CD4-positive, alpha-beta T cell treated with Interleukin-17A for 1 hour (primary cell): ENCODE data around the gene YTHDC1.

Source experiments
- DNase-seq: peaks from one replicate; pipeline ENCODE4 v3.0.0-alpha.2; 2020

YTHDC1 gene

DNA sequence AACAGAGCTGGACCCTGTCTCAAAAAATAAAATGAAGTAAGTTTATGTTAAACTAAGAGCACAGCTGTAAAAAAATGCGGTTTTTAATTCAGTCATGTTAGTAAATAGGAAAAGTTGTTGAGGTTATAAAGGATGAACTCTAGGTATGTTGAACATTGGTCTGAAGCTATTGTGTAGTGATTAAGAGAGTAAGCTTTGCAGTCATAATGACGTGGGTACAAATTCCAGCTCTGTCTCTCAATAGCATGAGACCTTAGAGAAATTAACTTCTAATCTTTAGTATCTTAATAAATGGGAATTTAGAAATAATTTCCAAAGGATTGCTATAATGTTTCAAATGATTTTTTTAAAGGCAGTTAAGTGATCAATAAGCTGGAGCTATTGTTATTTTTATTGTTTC, 2.9 kb upstream of the YTHDC1 start:
- no peak for DNase-seq

DNA sequence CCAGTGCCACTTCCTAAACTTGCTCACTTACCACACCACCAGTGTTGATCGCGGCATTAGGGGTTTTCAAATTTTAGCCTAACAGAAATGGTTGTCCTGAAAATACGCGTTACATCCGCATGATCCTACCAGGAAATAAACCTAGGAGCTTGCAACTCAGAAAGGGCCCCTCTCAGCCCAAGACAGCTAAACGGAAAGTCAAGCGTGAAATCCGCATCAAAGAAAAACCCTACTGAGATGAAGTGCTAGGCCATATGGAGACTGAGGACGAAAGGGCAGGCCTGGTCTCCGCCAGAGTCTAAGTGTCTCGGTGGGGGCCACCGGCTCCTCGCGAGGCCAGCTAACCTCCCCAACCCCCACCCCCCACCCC, 626 bp downstream of the YTHDC1 start:
- DNase-seq, result peak; percentile 52

DNA sequence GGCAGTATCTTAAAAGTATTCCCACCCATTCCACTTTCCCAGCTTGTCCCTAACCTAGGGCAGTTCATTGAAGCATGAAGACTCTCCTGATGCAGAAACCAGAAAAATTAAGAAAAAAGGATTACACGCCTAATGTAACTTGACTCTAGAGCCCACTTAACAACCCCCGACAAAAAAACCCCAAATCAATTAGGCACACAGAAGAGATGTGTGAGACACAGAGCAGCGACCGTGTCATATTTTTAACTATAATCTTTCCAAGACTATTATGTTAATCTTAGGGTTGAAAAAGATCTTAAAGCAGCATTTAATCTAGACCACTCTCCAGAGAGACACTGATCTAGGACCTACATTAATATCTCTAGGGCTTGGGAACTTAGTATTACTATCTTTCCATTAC, 1.3 kb downstream of the YTHDC1 start:
- DNase-seq, result peak; percentile 19

GRCh38 chr4:68347845-68348244, 2.0 kb downstream of the YTHDC1 start:
- no peak for DNase-seq

DNA sequence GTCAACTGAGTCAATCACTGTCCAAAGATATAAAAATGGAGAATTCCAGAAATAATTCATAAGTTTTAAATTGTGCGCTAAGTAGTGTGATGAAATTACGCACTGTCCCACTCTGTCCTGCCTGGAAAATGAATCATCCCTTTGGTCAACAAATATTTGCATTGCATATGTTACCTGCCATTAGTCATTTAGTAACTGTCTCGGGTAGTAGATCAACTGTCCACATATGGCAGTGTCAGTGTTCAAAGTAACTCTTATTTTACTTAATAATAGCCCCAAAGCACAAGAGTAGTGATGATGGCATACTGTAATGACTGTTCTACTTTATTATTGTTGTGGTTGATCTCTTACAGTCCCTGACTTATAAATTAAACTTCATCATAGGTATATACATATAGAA, 3.4 kb downstream of the YTHDC1 start:
- DNase-seq, result no peak

DNA sequence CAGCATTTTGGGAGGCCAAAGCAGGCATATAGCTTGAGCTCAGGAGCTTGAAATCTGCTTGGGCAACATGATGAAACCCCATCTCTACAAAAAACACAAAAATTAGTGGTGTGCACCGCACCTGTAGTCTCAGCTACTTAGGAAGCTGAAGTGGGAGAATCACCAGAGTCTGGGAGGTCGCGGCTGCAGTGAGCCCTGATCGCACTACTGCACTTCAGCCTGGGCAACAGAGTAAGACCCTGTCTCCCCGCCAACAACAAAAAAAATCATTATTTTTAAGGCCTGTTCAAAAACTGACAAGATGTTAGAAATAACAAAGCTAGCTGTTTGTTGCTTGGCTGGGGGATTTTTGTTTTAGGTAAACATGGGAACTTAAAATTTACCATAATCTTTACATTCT, 5.1 kb downstream of the YTHDC1 start:
- DNase-seq, result no peak

DNA sequence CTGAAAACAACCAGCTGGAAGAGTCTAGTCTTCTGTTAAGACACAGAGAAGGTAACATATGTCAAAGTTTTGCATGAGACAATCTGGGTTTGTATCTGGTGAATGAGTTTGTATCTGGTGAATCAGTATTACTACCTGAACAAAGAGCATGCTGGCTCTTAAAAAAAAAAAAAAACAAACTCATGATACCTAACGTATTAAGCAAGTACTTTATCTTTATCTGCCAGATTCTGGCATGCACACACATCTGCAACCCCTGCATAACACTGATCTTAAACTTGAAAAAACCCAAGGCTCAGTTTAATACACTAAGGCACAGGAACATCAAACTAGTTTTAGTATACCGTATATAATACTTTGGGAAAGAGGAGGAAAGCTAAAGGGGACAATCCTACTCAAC, 5.8 kb downstream of the YTHDC1 start:
- no peak for DNase-seq

- no peak for DNase-seq
Measured at GRCh38 chr4:68342134-68342533, 7.8 kb downstream of the YTHDC1 start.

DNA sequence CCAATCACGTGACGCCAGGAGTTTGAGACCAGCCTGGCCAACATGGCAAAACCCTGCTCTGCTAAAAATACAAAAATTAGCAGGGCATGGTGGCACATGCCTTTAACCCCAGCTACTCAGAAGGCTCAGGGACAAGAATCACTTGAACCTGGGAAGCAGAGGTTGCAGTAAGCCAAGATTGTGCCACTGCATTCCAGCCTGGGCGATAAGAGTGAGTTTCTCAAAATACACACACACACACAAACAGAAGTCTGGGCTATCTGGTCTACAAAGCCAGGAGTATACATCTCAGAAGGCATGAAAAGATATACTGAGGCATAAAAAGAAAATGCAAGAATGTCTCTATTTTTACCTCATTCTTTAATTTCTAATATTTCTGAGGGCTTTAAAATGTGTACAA, 11.3 kb downstream of the YTHDC1 start:
- no peak for DNase-seq

DNA sequence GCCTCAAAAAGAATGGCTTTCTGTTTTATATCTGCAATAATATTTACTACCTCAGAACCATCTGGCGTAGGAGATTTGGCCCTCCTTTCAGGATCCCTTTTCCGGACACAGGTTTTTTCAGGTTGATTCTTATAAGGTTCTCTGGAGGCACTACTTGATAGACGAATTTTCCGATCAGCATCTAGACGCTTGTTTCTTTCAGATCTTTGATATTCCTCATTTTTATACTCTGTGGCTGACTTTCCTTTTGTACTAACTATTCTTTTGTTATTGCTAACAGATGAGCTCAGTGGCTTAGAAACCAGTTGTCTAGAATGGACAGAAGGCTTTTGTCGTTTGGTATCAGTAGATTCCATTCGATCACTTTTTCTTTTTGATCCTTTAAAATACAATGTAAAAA, 12.4 kb downstream of the YTHDC1 start:
- DNase-seq, result no peak

DNA sequence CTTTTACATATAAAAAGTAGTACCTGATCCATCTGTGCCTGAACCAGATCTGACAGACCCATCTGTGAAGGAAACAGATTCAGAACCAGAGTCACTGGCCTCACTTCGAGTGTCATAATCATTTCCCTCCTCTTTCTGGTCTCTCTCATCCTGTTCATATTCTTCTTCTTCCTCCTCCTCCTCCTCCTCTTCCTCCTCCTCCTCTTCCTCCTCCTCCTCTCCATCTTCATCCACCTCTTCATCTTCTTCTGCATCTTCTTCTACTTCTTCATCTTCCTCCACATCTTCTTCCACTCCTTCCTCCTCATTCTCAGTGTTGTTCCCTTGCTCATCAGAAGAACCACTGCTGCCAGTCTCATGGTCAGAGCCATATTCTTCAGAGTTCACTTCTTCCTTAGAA, 12.9 kb downstream of the YTHDC1 start:
- no peak for DNase-seq

GRCh38 chr4:68336530-68336929, 13.4 kb downstream of the YTHDC1 start:
- no peak for DNase-seq

DNA sequence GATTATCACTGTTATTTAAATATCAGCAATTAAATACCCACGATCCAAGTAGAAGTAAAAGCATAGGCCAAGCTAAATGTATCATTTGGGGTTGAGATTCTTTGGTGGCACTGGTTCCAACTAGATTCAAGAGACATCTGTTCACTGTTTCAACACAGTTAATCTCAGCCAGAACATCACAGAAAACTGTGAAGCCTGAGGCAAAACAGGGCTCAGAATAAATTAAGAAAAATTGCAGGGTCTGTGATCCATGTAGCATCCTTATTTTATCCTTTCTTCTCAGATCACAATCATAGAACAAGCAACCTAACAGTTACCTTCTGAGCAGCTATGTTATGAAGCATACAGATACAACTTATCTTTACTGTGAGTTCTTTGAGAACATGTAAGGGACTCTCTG, 23.7 kb downstream of the YTHDC1 start:
- no peak for DNase-seq

DNA sequence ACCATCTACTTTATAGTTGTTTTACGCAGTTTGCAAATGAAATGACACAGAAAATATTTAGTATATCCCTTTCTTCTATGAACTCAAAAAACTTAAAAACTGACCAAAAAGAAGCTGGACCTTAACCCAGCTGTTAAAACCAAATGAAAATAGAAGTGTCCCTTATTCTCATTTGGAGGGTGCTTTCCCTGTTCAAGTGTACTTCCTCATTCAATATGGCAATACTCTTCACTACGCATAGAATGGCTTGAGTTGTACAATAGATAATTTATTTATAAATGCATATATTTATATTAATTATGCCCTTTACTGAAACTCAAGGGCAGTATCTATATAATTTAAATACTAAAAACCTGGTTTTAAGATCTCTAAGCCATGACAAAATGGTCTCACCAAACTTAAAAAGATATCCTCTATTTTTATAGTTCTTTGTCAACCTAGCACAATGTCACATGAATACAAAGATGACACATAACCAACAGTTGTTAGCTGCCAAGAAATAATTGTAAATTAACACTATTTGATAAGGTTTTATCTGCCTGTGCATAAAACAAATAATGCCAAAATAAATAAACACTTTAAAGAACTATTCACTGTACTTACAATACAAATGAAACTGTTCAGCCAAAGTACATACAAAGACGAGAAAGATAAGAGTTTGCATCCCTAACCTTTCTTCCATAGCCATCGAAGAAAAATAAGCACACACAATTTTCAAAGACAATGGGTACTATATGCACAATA, 25.2 kb downstream of the YTHDC1 start:
- DNase-seq, result no peak

GRCh38 chr4:68319040-68319439, 30.9 kb downstream of the YTHDC1 start:
- no peak for DNase-seq

DNA sequence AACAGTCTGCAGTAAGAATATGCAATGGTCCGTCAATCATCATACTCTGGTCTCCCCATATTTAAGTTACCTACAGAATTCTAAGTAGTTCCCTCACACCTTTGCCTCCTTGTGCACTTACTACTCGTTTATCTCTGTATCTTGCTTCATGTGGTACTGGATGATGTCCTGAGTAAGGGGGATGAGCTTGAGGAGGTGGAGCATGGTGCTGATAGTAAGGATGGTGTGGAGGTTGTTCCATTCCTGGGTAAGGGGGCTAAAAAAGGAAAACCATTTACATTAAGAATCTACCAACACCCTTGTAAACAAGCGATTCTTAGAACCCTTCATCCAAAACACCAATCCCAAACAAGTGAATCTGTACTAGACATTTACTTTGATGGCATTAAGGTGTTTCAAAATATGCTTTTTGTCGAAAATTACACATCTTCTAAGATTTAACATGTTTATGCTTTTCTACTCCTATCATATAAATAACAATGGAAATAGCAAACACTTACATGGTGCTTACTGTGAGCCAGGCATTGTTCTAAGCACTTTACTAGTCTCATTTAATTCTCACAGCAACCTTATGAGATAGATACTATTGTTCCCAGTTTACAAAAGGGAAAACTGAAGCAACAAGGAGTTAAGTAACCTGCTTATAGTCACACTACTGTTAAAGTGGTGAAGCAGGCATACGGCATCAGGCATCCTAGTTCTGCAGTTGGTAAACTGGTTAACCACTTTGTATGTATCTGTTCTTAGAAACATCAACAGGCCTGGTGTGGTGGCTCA, 33.5 kb downstream of the YTHDC1 start:
- no peak for DNase-seq

GRCh38 chr4:68310651-68311247, 39.1 kb downstream of the YTHDC1 start:
- DNase-seq, result no peak

DNA sequence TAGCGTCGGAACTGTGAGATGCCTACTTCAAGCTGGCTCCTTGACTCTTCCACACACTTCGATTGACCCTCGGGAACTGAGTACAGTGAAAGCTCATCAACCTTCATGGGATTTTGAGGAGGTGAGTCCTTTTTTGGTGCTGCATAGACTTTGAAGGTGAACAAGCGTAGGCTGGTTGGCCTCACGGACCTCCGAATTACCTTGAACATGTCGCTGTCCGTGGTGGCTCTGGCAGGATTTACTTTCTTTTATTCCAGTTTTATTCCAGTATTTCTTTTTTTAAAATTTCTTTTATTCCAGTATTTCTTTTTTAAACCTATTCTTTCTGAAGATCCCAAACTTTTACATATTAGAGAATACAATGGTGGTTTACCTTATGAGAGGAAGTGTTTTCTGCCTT, 45.2 kb downstream of the YTHDC1 start:
- no peak for DNase-seq

DNA sequence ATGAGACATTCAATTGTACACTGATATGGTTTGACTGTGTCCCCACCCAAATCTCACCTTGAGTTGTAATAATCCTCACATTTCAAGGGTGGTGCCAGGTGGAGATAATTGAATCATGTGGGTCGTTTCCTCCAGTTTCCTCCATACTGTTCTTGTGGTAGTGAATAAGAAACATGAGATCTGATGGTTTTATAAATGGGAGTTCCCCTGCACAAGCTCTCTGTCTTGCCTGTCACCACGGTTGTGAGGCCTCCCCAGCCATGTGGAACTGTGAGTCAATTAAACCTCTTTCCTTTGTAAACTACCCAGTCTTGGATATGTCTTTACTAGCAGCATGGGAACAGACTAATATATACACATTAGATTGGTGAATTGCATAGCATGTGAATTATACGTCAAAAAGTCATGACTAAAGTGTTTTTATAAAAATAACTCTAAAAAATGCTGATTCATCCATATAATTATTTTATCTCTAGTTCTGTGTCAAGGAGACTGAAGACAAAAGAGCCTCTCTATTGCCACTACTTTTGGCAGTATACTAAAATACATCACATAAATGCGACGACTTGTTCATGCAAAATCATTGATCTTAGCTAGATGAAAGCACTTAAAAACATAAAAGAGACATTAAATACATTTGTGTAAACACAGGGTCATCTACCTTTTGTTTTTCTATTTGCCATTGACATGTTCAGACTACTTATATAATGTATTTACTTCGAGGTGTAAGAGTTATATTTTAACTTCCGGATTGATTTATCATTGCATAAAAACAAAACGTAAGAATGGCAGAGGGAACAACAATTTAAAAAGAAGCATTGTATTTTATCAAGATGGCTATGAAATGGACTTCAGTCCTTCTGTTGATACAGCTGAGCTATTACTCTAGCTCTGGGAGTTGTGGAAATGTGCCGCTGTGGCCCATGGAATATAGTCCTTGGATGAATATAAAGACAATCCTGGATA, 50.1 kb downstream of the YTHDC1 start:
- DNase-seq, result no peak

DNA sequence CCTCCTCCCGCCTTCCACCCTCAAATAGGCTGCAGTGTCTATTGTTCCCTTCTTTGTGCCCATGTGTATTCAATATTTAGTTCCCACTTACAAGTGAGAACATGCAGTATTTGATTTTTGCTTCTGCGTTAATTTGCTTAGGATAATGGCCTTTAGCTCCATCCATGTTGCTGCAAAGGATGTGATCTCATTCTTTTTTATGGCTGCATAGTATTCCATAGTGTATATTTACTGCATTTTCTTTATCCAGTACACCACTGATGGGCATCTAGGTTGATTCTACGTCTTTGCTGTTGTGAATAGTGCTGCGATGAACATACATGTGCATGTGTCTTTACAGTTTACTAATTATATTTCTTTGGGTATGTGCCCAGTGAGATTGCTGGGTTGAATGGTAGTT, 52.8 kb downstream of the YTHDC1 start:
- DNase-seq, result no peak

GRCh38 chr4:68291256-68291655, 58.6 kb downstream of the YTHDC1 start:
- no peak for DNase-seq

GRCh38 chr4:68288393-68288740, 61.5 kb downstream of the YTHDC1 start:
- no peak for DNase-seq

DNA sequence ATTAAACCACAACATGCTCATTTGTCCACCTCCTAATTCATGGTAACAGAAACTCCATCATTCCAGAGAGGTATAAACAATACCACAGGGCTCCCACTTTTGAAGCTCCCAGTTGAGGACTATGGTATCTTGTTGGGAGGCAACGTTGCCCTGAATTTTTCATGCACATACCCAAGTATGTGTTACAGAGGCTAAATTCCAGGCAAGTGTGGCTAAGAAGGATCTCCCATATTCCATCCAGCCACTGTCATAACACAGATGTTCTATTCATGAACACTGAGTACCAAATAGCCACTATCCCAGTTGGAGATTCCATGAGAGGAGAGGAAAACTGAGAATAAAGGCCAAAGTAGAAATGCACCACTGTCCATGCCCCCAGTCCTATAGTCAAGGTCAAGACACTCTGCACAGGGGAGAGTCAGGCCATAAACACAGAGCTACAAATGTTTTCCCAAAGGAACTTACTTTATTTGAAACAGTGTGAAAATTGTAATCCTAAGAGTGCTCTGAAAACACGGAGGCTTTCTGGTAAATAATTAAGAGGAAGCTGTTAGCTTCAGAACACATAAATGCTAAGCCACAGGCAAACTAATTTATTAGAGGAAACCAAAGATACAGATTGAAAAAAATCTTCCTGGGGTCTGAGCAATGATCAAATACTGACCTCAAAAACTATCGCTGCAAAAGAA, 62.0 kb downstream of the YTHDC1 start:
- DNase-seq, result no peak
